GM12875 (cell line): Measurements from ENCODE around the gene GRAMD1B.
A peak's percentile ranks its signal among the peaks of the same experiment; 100 is the strongest.

Source experiments
- H3K4me3 ChIP-seq: one replicate; pipeline ENCODE4 v1.5.1; 2011; ENCODE audit warnings: low read depth, low read length, control low read depth
- TF ChIP-seq, protein P1 (sequence below): IDR thresholded peaks from 2 replicates; pipeline ENCODE4 v1.5.1; 2011; ENCODE audit warnings: low read depth, mild to moderate bottlenecking, control low read depth, inconsistent platforms, low read length, moderate library complexity, borderline replicate concordance; ENCODE audit not compliant: insufficient read depth

GRAMD1B gene

DNA sequence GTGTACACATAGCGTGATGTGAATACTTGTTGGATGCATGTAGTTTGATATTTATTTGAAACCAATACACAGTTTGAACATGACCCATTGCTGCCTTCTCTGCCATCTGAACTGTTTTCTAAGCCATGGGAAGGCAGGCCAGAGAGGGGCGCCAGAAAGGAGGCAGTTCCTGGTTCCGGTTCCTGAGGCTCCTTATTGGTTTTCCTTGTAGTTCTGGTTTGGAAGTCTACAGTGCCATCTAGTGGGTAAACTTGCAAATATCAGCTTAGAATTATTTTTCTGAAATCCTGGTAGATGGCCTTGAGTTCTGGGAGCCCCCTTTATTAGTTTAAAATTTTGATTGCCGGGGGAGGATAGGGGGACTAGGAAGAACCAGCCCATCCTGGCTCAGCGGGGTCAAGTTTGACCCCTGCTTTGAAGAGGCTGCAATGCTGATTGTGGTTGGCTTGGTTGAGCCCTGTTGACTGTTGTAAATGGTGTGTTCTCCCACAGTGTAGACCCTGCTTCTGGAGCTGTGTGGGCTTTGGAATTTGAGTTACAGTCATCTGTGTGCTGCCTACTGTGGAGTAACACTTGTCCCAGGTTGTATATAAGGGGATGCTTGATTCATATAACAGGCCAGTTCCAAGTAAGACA lies 48.4 kb downstream of the GRAMD1B start:
- H3K4me3 ChIP-seq: no peak overlapping the region
- TF ChIP-seq, protein P1, sequence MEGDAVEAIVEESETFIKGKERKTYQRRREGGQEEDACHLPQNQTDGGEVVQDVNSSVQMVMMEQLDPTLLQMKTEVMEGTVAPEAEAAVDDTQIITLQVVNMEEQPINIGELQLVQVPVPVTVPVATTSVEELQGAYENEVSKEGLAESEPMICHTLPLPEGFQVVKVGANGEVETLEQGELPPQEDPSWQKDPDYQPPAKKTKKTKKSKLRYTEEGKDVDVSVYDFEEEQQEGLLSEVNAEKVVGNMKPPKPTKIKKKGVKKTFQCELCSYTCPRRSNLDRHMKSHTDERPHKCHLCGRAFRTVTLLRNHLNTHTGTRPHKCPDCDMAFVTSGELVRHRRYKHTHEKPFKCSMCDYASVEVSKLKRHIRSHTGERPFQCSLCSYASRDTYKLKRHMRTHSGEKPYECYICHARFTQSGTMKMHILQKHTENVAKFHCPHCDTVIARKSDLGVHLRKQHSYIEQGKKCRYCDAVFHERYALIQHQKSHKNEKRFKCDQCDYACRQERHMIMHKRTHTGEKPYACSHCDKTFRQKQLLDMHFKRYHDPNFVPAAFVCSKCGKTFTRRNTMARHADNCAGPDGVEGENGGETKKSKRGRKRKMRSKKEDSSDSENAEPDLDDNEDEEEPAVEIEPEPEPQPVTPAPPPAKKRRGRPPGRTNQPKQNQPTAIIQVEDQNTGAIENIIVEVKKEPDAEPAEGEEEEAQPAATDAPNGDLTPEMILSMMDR: peak; percentile 33; the same call in 1 of the 2 replicates

DNA sequence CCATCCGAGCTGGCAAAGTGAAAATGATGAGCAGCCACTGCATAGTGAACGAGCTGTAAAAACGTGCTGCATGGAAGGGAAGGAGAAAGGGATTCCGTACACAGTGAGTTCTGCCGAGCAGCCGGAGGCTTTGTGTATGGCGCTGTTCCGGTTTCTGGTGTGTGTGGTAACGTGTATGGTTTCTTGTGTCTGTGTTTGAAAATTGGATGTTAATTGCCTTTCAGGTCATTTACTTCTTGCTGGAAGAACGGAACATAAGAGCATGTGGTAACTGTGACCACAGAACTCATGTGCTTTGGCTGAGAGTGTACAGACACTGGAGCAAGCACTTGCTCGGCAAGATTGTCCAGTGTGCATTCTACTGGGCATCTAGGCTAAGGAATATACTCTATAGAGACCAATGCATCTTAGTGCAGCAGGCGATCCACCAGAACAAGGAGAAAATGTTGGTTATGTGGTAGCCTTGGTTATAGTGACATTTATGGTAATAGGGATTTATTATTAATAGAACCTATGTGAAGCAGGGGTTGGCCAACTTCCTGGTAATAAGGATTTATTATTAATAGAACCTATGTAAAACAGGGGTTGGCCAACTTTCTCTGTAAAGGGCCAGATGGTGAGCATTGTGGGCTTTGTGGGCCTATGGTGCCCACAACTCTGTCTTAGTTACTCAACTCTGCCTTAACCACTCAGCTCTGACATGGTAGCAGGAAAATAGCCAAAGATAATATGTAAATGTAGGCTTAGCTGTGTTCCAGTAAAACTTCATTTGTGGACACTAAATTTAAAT lies 49.2 kb downstream of the GRAMD1B start:
- peak overlapping the region; percentile 1 for H3K4me3 ChIP-seq
- TF ChIP-seq, protein P1: 0 out of 2 replicates have a peak, but pooled peaks have one; percentile 2

DNA sequence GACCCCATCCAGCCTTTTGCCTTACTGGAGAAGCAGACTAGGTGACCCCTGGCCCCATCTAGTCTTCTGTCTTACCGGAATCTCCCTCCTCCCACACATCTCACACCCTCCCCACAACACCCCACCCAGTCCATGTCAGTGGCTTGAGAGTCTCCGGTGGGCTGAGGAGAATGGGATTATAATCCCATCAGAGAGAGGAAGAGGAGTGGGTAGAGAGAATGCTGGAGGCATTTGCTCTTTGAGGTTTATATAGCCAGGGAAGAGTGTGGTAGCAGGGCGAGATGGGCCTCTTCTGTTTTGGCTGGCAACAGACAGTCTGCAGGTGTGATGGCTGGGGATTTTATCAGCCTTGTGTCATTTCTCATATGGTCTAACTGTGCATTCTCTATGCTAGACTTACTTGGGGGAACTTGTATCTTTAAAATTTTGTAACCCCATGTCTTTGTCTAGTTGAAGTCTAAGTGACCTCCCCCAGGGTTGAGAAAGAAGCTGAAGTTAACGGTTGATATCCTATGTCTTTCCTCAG lies 50.3 kb downstream of the GRAMD1B start:
- TF ChIP-seq, protein P1: no peak
- H3K4me3 ChIP-seq: no peak overlapping the region

DNA sequence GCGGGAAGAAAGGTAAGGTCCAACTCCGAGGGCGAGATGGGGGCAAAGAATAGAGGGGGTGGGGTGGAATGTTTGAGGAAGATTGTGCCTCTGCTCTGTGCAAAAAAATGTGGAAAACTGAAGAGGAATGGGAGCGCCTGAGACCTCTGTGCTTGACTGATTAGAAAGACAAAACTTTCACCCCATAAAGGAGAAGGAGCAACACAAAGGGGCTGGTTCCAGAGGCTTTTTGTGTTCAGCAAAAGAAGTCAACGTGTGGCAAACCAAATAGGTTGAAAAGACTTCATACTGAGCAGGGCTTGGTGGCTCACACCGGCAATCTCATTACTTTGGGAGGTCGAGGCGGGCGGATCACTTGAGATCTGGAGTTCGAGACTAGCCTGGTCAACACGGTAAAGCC lies 50.8 kb downstream of the GRAMD1B start:
- TF ChIP-seq, protein P1: no peak
- H3K4me3 ChIP-seq: no peak overlapping the region

DNA sequence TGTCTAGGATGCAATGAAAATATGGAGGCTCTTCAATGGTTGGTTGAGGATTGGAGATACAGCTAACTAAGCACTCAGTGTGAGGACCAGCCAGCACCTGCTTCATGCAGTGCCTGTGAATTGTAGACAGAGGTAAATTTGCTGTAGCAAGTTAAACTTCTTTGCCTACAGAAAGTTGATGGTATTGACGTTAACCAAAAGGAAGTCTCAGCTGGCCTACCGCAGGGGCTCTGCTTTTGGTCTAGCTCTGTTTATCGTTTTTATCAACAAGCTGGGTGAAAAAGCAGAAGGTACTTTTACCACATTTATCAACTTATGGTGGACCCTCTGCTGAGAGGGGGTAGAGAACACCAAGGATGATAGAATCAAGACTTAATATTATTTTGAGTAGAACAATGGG lies 51.6 kb downstream of the GRAMD1B start:
- no peak overlapping the region for H3K4me3 ChIP-seq
- TF ChIP-seq, protein P1: no peak

DNA sequence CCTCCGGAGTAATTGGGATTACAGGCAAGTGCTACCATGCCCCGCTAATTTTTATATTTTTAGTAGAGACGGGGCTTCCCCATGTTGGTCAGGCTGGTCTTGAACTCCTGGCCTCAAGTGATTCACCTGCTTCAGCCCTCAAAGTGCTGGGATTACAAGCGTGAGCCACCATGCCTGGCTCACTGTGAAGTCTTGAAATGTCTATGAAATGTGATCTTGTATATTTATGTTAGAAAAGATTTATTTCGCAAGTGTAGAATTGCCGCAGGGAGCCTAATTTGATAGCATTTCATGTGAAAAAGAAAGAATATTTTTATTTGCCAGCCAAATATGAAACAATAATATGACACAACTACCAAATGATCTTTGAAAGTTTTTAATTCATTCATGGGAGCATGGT lies 52.1 kb downstream of the GRAMD1B start:
- TF ChIP-seq, protein P1: no peak

More for the DNA sequence above, 52.1 kb downstream of the GRAMD1B start:
- no peak overlapping the region for H3K4me3 ChIP-seq
